ENCODE results near the gene SLC23A2. TPM values are rescaled to one million over a fixed set of nuclear protein-coding genes. Genes with fewer than 3 reads are reported as not detected.

The SLC23A2 gene
- total RNA-seq, 1 experiment from 2014 or later, result 16.3 TPM

- Histone ChIP-seq H3K27ac (ENCODE audit: low read depth, low read length) (no peak overlapping the region), H2AFZ (ENCODE audit: low read depth, low read length, poor library complexity, severe bottlenecking) (no peak overlapping the region), H3K4me1 (ENCODE audit: control insufficient read depth in 1 of 2, insufficient read depth in 2 of 2, low read length in 2 of 2) (peaks cover 14 to 21% of the 10 kb centered on the region in 2 experiments; a peak in 3 of 4 replicates), H4K20me1 (ENCODE audit: insufficient read depth) (0 out of 2 replicates have a peak, but pooled peaks cover 2% of the 10 kb centered on the region), H3K9ac (ENCODE audit: low read length) (no peak overlapping the region), H3K9me3 (ENCODE audit: control insufficient read depth in 1 of 2, insufficient read depth in 1 of 2, low read depth in 1 of 2, low read length in 2 of 2) (no peaks in the 10 kb centered on the region), H3K9me2 (ENCODE audit: insufficient read depth) (no peaks in the 10 kb centered on the region), H3K4me3 (replicated peaks in 1 of 2; ENCODE audit: low read depth in 1 of 2, low read length in 2 of 2) (no peak overlapping the region), H3K4me2 (ENCODE audit: low read length) (no peak overlapping the region), H3K27me3 (ENCODE audit: insufficient read depth, low read length) (no peaks in the 10 kb centered on the region), H3K36me3 (ENCODE audit: control insufficient read depth in 1 of 2, insufficient read depth in 2 of 2, low read length in 2 of 2) (no peaks in the 10 kb centered on the region), H3K79me2 (ENCODE audit: insufficient read depth, low read length) (peaks cover 4% of the 10 kb centered on the region)
- ATAC-seq (no peak), DNase-seq (ENCODE audit: low read depth, low spot score) (no peak)
- ChIA-PET POLR2A (no interaction called here), RAD21 (ENCODE audit: low non-redundant PET in 1 of 2, low total read pairs in 2 of 2, uncharacterized antibody in 2 of 2, unreplicated experiment in 2 of 2) (no interaction called here), CTCF (no interaction called here)
- intact Hi-C loops (cut with micrococcal nuclease), result no loop called here
- no TSS peak for BruUV-seq (replicated peaks)
- TF ChIP-seq CEBPB (IDR thresholded peaks at IDR 0.05; ENCODE audit: low read depth) (no peak), FOSL1 (IDR thresholded peaks at IDR 0.05; ENCODE audit: low read depth) (no peak), SIN3A (IDR thresholded peaks at IDR 0.05; ENCODE audit: low read depth) (no peak)
Observed at GRCh38 chr20:4920131-4920530, 81.2 kb downstream of the SLC23A2 start.

GRCh38 chr20:4919047-4919704 is 82.1 kb downstream of the SLC23A2 start:
- intact Hi-C loops (cut with micrococcal nuclease), result no loop called here
- Histone ChIP-seq H2AFZ (ENCODE audit: low read depth, low read length, poor library complexity, severe bottlenecking) (no peak overlapping the region), H3K9me3 (ENCODE audit: control insufficient read depth in 1 of 2, insufficient read depth in 1 of 2, low read depth in 1 of 2, low read length in 2 of 2) (no peaks in the 10 kb centered on the region), H3K4me3 (replicated peaks in 1 of 2; ENCODE audit: low read depth in 1 of 2, low read length in 2 of 2) (no peak overlapping the region), H3K9me2 (ENCODE audit: insufficient read depth) (no peaks in the 10 kb centered on the region), H3K27me3 (ENCODE audit: insufficient read depth, low read length) (no peaks in the 10 kb centered on the region), H3K9ac (ENCODE audit: low read length) (no peak overlapping the region), H3K4me2 (ENCODE audit: low read length) (no peak overlapping the region), H3K36me3 (ENCODE audit: control insufficient read depth in 1 of 2, insufficient read depth in 2 of 2, low read length in 2 of 2) (no peaks in the 10 kb centered on the region), H3K79me2 (ENCODE audit: insufficient read depth, low read length) (peaks cover 9% of the 10 kb centered on the region), H4K20me1 (ENCODE audit: insufficient read depth) (peaks cover 2% of the 10 kb centered on the region; the same call in 1 of the 2 replicates), H3K27ac (ENCODE audit: low read depth, low read length) (no peak overlapping the region), H3K4me1 (ENCODE audit: control insufficient read depth in 1 of 2, insufficient read depth in 2 of 2, low read length in 2 of 2) (peaks cover 14 to 21% of the 10 kb centered on the region in 2 experiments; a peak in 3 of 4 replicates)
- BruUV-seq (replicated peaks), result no TSS peak
- ATAC-seq (no peak), DNase-seq (ENCODE audit: low read depth, low spot score) (no peak)
- ChIA-PET CTCF (no interaction called here), RAD21 (ENCODE audit: low non-redundant PET in 1 of 2, low total read pairs in 2 of 2, uncharacterized antibody in 2 of 2, unreplicated experiment in 2 of 2) (no interaction called here), POLR2A (no interaction called here)
- TF ChIP-seq ZFX (IDR thresholded peaks at IDR 0.05) (no peak), JUND (IDR thresholded peaks at IDR 0.05) (no peak), MAX (IDR thresholded peaks at IDR 0.05) (no peak), ZNF274 (IDR thresholded peaks at IDR 0.05; ENCODE audit: low read depth, low read length) (no peak), EZH2 (IDR thresholded peaks at IDR 0.05) (no peak), FOSL1 (IDR thresholded peaks at IDR 0.05; ENCODE audit: low read depth) (no peak), ELF1 (IDR thresholded peaks at IDR 0.05; ENCODE audit: borderline replicate concordance, low read depth) (no peak), TCF7L2 (IDR thresholded peaks at IDR 0.05; ENCODE audit: borderline replicate concordance, extremely low read depth, insufficient read depth, insufficient read length) (no peak), EGR1 (IDR thresholded peaks at IDR 0.05; ENCODE audit: low read depth) (no peak), SIN3A (IDR thresholded peaks at IDR 0.05; ENCODE audit: low read depth) (no peak), ZBTB33 (IDR thresholded peaks at IDR 0.05; ENCODE audit: extremely low read depth, insufficient replicate concordance, low read length) (no peak), CBX3 (IDR thresholded peaks at IDR 0.05; ENCODE audit: low read depth) (no peak), CEBPB (IDR thresholded peaks at IDR 0.05; ENCODE audit: low read depth) (no peak)
